ENCODE data around the gene KITLG. TPM values are rescaled to one million over a fixed set of nuclear protein-coding genes. Genes with fewer than 3 reads are reported as not detected.

Gene KITLG
- polyA plus RNA-seq, 1 experiment, result 35.3 TPM

DNA sequence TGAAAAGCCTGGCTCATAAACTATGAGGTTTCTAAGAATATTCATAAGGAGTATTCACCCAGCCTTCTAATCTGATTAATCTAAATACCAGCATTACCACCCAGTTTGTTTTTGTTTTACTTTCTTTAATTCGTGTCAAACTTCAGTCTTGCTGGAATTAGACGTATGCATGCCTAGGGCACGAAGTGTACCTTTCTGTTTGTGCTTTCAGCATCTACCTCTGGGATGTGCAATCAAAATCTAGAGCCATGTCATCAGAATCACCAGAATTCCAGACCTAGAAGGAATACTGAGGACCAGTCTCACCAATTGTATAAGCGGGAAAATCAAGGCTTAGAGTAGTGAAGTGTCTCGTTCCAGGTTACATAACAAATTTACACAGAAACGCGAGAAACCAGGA is 57.3 kb downstream of the KITLG start:
- TF ChIP-seq, protein P1, sequence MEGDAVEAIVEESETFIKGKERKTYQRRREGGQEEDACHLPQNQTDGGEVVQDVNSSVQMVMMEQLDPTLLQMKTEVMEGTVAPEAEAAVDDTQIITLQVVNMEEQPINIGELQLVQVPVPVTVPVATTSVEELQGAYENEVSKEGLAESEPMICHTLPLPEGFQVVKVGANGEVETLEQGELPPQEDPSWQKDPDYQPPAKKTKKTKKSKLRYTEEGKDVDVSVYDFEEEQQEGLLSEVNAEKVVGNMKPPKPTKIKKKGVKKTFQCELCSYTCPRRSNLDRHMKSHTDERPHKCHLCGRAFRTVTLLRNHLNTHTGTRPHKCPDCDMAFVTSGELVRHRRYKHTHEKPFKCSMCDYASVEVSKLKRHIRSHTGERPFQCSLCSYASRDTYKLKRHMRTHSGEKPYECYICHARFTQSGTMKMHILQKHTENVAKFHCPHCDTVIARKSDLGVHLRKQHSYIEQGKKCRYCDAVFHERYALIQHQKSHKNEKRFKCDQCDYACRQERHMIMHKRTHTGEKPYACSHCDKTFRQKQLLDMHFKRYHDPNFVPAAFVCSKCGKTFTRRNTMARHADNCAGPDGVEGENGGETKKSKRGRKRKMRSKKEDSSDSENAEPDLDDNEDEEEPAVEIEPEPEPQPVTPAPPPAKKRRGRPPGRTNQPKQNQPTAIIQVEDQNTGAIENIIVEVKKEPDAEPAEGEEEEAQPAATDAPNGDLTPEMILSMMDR (IDR thresholded peaks at IDR 0.05; ENCODE audit: low read depth, low read length), result no peak
- DNase-seq (ENCODE audit: low read depth, low spot score), result no peak
- CTCF ChIA-PET, result no interaction called here
- Histone ChIP-seq H3K27ac (ENCODE audit: low read depth, low read length) (no peak overlapping the region), H3K4me3 (ENCODE audit: low read depth, low read length) (no peak overlapping the region), H3K9me3 (ENCODE audit: control insufficient read depth, insufficient read depth, low read length) (no peaks in the 10 kb centered on the region), H3K27me3 (ENCODE audit: control insufficient read depth, insufficient read depth, low read length) (no peaks in the 10 kb centered on the region)
- POLR2A ChIA-PET, result no interaction called here

- no peak overlapping the region for H3K27ac ChIP-seq (ENCODE audit: low read depth, low read length)
- CTCF ChIA-PET, result no interaction called here
These were observed 59.8 kb downstream of the KITLG start for GRCh38 chr12:88520436-88520820.

GRCh38 chr12:88519802-88520435 is 60.4 kb downstream of the KITLG start:
- ChIA-PET POLR2A (interaction anchor here (0.9 kb wide), 1 partner anchor 60 kb away, joined by 3 read pairs; the partner anchor contains the start of gene KITLG), CTCF (no interaction called here)
- H3K4me3 ChIP-seq (ENCODE audit: low read depth, low read length), result no peak overlapping the region
- no peaks in the 10 kb centered on the region for H3K9me3 ChIP-seq (ENCODE audit: control insufficient read depth, insufficient read depth, low read length)
- H3K27ac ChIP-seq (ENCODE audit: low read depth, low read length), result no peak overlapping the region
- TF ChIP-seq, protein P1 (IDR thresholded peaks at IDR 0.05; ENCODE audit: low read depth, low read length), result no peak
- DNase-seq (ENCODE audit: low read depth, low spot score), result no peak
- no peaks in the 10 kb centered on the region for H3K27me3 ChIP-seq (ENCODE audit: control insufficient read depth, insufficient read depth, low read length)

More at GRCh38 chr12:88520436-88520820, 59.8 kb downstream of the KITLG start:
- POLR2A ChIA-PET, result interaction anchor here (0.9 kb wide), 1 partner anchor 60 kb away, joined by 3 read pairs; the partner anchor contains the start of gene KITLG
- TF ChIP-seq, protein P1 (IDR thresholded peaks at IDR 0.05; ENCODE audit: low read depth, low read length), result no peak
- Histone ChIP-seq H3K4me3 (ENCODE audit: low read depth, low read length) (no peak overlapping the region), H3K27me3 (ENCODE audit: control insufficient read depth, insufficient read depth, low read length) (no peaks in the 10 kb centered on the region), H3K9me3 (ENCODE audit: control insufficient read depth, insufficient read depth, low read length) (no peaks in the 10 kb centered on the region)
- DNase-seq (ENCODE audit: low read depth, low spot score), result no peak

DNA sequence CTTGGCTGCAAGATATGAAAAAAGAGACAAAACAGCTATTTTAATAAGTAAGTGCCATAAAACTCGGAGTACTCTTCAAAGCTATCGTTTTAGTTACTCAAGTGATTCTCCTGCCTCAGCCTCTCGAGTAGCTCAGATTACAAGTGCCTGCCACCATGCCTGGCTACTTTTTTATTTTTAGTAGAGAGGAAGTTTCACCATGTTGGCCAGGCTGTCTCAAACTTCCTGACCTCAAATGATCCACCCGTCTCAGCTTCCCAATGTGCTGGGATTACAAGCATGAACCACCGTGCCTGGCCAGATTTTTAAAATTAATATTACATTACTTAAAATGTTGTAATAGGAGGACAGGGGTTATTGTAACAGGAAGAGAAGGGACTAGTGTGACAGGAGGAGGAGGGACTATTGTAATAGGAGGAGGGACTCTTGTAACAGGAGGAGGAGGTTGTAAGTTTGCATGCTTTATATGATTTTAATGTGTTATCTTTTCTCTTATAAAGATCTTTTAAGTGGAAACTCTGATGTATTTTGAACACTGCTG is 61.3 kb downstream of the KITLG start:
- Histone ChIP-seq H3K4me3 (ENCODE audit: low read depth, low read length) (no peak overlapping the region), H3K9me3 (ENCODE audit: control insufficient read depth, insufficient read depth, low read length) (no peaks in the 10 kb centered on the region), H3K27ac (ENCODE audit: low read depth, low read length) (no peak overlapping the region), H3K27me3 (ENCODE audit: control insufficient read depth, insufficient read depth, low read length) (no peaks in the 10 kb centered on the region)
- no peak for DNase-seq (ENCODE audit: low read depth, low spot score)
- CTCF ChIA-PET, result no interaction called here
- TF ChIP-seq, protein P1 (IDR thresholded peaks at IDR 0.05; ENCODE audit: low read depth, low read length), result no peak
- POLR2A ChIA-PET, result no interaction called here

GRCh38 chr12:88516811-88517210 is 63.5 kb downstream of the KITLG start:
- Histone ChIP-seq H3K27me3 (ENCODE audit: control insufficient read depth, insufficient read depth, low read length) (no peaks in the 10 kb centered on the region), H3K4me3 (ENCODE audit: low read depth, low read length) (no peak overlapping the region), H3K27ac (ENCODE audit: low read depth, low read length) (no peak overlapping the region), H3K9me3 (ENCODE audit: control insufficient read depth, insufficient read depth, low read length) (no peaks in the 10 kb centered on the region)
- no peak for DNase-seq (ENCODE audit: low read depth, low spot score)
- TF ChIP-seq, protein P1 (IDR thresholded peaks at IDR 0.05; ENCODE audit: low read depth, low read length), result no peak
- ChIA-PET CTCF (no interaction called here), POLR2A (no interaction called here)

Data from AG04450 (cell line).